HG03432 (cell line): Measurements from ENCODE around the gene SLAIN2.
A peak's percentile ranks its signal among the peaks of the same experiment; 100 is the strongest.
"Not testable (repeated sequence)": the region's sequence is repeated elsewhere in the genome, so short reads cannot be mapped to it uniquely, and the experiment has no call there.

Experiments used
- ATAC-seq: cut with Tn5 transposase; IDR thresholded peaks from one replicate; pipeline ENCODE4 v1.9.1; 2021; ENCODE audit warnings: mild to moderate bottlenecking, moderate library complexity; ENCODE audit not compliant: unreplicated experiment

The SLAIN2 gene

GRCh38 chr4:48340965-48341775 is at the start of gene SLAIN2:
SLAIN2 (plus strand) TSS chr4:48341529; CDS start chr4:48341740, 211 bp downstream.
- peak; percentile 90 for ATAC-seq

DNA sequence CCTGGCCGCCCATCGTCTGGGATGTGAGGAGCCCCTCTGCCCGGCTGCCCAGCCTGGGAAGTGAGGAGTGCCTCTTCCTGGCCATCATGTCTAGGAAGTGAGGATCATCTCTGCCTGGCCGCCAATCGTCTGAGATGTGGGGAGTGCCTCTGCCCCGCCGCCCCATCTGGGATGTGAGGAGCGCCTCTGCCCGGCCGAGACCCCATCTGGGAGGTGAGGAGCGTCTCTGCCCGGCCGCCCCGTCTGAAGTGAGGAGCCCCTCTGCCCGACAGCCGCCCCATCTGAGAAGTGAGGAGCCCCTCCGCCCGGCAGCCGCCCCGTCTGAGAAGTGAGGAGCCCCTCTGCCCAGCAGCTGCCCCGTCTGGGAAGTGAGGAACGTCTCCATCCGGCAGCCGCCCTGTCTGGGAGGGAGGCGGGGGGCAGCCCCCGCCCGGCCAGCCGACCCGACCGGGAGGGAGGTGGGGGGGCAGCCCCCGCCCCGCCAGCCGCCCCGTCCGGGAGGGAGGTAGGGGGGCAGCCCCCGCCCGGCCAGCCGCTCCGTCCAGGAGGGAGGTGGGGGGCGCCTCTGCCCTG is 49.0 kb upstream of the SLAIN2 start:
- ATAC-seq, result not testable (repeated sequence)

DNA sequence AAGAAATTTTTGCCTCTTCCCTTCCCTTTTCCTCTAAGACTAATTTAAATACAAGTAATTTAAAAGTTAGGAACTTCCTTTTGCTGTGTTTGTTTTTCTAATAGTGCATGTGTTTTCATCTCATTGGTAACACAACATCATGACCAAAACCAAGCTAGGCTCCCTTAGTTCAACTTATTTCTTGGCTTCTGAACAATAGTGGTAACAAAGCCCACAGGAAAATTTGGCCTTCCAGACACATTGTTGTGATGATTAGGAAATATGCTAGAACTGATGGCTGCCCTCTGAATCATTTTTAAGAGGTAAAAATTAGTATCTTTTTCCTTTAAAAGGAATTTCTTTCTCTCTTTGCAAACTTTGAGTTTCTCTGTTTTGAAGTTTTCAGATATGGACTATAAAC is 46.2 kb upstream of the SLAIN2 start:
- ATAC-seq, result no peak

GRCh38 chr4:48296365-48296764 is 45.0 kb upstream of the SLAIN2 start:
- ATAC-seq, result peak; percentile 94

- ATAC-seq, result no peak
Measured at GRCh38 chr4:48297256-48297846, 44.0 kb upstream of the SLAIN2 start.

GRCh38 chr4:48299560-48299959 is 41.8 kb upstream of the SLAIN2 start:
- ATAC-seq, result no peak

DNA sequence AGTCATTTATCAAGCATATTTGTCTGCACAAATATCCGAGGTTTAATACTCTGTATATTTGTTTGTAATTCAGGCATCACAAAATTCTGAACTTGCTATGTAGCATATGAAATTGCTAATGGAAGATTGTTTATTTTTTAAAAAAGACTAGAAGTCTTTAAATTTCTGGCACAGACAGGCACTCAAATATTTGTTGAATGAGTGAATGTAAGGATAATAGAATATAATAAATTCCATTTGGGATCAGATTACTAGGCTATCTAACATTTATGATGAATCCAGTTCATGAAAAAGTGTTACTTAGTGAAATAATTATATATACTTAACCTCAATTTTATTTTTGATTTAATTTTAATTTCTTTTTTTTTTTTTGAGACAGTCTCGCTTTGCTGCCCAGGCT is 41.3 kb upstream of the SLAIN2 start:
- ATAC-seq, result no peak

- ATAC-seq, result no peak
Measured at GRCh38 chr4:48305508-48305907, 35.8 kb upstream of the SLAIN2 start.

DNA sequence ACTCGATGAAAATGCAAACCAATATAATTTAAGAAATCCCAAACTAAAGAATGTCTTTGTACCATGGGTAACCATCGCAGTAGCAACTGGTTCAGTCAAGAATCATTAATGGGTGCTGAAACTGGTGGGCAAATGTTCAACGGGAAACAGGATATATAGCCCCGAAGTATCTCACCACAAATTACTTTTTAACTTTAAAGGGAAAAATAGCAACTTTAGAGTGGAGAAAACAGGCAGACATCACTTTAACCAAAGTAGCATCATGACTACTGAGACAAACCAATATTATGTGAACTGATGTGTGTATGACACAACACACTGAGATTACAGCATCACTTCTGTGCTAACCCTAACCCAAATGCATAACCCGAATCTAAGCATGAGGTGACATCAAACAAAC is 33.8 kb upstream of the SLAIN2 start:
- ATAC-seq, result no peak

GRCh38 chr4:48308901-48309300 is 32.4 kb upstream of the SLAIN2 start:
- no peak for ATAC-seq

- no peak for ATAC-seq
Measured at GRCh38 chr4:48311896-48312295, 29.4 kb upstream of the SLAIN2 start.

- not testable (repeated sequence) for ATAC-seq
Measured at GRCh38 chr4:48314746-48315145, 26.6 kb upstream of the SLAIN2 start.

GRCh38 chr4:48315728-48316630 is 25.4 kb upstream of the SLAIN2 start:
- ATAC-seq, result peak; percentile 80

GRCh38 chr4:48321312-48321711 is 20.0 kb upstream of the SLAIN2 start:
- no peak for ATAC-seq

DNA sequence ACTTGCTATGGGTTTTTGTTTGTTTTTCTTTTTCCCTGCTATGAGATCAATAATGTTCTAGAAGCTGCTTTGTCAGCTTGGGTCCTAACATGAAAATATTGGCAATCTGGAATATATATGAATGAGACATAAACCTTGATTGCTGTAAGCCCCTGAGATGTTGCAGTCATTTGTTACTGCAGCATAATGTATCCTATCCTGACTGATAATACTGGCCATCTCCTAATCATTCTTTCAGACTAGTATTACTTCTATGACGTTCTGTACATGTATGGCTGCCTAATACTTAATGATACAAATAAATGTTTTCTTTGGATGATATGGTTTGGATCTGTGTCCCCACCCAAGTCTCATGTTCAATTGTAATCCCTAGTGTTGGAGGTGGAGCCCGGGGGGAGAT is 19.3 kb upstream of the SLAIN2 start:
- no peak for ATAC-seq

DNA sequence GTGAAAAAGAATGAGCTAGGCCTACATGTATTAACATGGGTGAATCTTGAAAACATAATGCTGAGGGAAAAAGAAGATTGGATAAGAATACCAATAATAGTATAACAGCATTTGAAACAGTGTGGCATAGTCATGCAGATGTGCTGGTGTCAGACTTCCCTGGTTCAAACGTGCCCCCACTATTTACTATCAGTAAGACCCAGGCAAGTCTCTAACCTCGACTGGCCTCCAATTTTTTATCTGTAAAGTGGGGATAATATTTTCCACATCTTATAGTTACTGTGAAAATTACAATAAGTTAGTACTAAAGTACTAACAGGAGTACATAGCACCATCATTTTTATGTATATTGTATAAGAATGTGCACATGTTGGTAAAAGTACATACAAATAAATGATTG is 17.0 kb upstream of the SLAIN2 start:
- no peak for ATAC-seq

DNA sequence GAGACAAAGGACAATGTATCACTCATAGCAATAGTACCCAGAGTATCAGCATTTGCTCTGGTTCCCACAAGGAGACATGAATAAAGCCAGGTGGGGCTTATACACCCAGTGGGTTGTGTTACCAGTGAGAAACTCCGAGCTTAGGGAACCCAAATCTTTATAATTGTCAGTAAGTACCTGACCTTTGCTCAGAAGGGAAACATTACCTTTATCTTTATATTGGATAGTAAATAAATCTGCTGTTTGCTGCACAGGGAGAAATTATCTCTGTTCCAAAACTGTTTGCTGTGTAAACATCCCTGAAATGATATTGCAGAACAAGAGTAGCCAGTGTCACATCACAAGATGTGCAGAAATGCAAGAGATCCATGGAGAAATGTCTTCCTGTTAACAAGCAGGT is 12.1 kb upstream of the SLAIN2 start:
- ATAC-seq, result no peak

- ATAC-seq, result no peak
Measured at GRCh38 chr4:48329976-48330375, 11.4 kb upstream of the SLAIN2 start.

GRCh38 chr4:48331577-48332330 is 9.6 kb upstream of the SLAIN2 start:
- ATAC-seq, result no peak

GRCh38 chr4:48332661-48333060 is 8.7 kb upstream of the SLAIN2 start:
- ATAC-seq, result no peak
